D721Med (cell line): Measurements from ENCODE around the gene ADORA3.

Source experiments
- DNase-seq: peaks from one replicate; pipeline ENCODE4 v3.0.0; 2011; ENCODE audit warnings: low spot score; ENCODE audit not compliant: insufficient read length
- FAIRE-seq: peaks from 2 replicates; lab custom pipeline; 2011; peaks lifted over from hg19 to GRCh38; lab: Jason Lieb, UNC
- TF ChIP-seq, protein P1 (sequence below): IDR thresholded peaks from 2 replicates; pipeline ENCODE4 v1.5.1; 2012; ENCODE audit warnings: mild to moderate bottlenecking, control low read depth; ENCODE audit not compliant: insufficient read depth; ENCODE audit errors: missing control alignments

Gene ADORA3

DNA sequence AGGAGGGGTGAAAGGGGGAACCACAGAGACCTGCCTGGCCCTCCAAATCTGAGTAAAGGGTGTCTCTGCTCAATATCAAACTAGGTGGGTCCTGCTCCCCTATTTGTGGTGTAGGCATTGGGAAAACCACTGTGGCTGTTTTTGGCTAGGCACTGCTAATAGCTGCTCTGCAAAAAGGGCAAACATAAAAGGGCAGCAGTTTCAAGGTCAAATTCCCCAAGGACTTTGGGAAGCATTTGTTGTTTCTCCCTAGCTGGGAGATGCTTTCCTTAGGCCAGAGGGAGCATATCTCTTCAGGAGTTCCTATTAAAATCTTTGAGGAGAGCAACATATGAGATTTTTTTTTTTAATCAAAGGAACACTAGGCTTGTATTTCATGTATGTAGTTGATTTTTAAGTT, 27.2 kb downstream of the ADORA3 start:
- no peak for FAIRE-seq
- DNase-seq: no peak
- TF ChIP-seq, protein P1, sequence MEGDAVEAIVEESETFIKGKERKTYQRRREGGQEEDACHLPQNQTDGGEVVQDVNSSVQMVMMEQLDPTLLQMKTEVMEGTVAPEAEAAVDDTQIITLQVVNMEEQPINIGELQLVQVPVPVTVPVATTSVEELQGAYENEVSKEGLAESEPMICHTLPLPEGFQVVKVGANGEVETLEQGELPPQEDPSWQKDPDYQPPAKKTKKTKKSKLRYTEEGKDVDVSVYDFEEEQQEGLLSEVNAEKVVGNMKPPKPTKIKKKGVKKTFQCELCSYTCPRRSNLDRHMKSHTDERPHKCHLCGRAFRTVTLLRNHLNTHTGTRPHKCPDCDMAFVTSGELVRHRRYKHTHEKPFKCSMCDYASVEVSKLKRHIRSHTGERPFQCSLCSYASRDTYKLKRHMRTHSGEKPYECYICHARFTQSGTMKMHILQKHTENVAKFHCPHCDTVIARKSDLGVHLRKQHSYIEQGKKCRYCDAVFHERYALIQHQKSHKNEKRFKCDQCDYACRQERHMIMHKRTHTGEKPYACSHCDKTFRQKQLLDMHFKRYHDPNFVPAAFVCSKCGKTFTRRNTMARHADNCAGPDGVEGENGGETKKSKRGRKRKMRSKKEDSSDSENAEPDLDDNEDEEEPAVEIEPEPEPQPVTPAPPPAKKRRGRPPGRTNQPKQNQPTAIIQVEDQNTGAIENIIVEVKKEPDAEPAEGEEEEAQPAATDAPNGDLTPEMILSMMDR: no peak

DNA sequence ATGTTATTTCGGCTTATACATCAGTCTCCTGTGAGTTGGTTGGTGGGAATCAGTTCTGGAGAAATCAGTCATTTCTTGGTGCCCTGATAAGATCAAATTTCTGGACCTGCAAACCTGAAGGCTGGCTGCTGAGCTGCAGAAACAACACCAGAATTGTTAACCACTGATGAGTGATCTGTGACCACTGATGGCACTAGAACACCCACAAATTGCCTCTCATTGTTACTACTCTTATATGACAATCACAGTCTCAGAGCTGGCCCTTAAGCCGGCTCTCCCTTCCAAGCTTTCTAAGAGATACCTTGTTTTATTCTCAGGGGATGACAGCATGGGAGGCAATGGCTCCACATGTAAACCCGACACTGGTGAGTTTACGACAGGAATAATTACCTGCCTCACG, 27.7 kb downstream of the ADORA3 start:
- DNase-seq: no peak
- TF ChIP-seq, protein P1: no peak
- no peak for FAIRE-seq

DNA sequence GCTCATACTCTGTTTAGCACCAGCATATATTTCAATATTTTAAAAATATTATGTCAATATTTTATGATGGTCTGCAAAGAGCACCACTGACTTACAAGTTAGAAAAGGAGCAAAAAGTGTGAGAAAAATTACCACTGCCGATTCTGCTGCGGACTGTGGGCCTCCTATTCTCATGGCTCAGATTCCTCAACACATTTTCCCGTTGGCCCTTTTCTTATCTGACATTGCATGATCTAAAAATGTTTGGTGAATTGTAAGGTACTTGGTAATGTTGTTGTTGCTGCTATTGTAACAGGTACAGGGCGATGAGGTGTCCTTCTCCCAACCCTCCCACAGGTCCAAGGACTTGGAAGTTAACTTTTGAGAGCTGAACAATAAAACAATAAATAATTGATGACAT, 28.9 kb downstream of the ADORA3 start:
- DNase-seq: no peak
- TF ChIP-seq, protein P1: no peak
- FAIRE-seq: no peak

DNA sequence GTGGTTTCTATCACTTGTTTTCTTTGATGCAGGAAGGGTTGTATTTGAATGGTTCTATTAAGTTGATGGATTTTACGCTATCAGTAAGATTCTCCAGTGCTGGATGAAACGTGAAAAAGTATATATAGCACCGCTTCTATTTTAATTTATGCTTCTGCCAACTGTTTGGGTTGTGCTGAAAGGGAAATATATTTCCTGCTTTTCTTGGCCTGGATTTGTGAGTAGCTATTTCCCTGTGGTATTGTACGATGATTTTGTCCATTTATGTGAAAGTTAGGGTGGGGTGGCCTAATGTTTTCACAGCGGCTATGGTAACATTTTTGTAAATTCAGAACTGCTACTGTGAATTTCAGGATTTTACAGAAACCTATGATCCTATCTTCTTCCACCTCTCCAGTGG, 29.3 kb downstream of the ADORA3 start:
- FAIRE-seq (no peak), DNase-seq (no peak)
- TF ChIP-seq, protein P1: no peak

DNA sequence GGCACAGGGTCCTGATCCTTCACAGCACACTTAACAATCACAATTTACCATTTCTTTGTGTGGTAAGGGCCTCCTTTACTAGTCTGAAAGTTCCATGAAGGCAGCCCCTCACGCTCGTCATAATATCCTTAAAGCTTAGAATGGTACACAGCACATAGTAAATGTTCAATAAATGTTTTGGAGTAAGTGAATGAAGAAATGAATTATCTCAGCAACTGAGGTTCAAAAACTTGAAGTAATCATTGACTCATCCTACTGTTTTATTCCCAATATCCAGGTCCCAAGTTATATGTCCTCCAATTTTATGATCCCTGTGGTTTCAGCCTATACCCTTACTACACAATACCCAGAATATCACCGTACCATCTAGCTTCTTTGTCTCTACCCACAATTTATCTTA, 31.9 kb downstream of the ADORA3 start:
- TF ChIP-seq, protein P1: no peak
- FAIRE-seq: no peak
- no peak for DNase-seq

DNA sequence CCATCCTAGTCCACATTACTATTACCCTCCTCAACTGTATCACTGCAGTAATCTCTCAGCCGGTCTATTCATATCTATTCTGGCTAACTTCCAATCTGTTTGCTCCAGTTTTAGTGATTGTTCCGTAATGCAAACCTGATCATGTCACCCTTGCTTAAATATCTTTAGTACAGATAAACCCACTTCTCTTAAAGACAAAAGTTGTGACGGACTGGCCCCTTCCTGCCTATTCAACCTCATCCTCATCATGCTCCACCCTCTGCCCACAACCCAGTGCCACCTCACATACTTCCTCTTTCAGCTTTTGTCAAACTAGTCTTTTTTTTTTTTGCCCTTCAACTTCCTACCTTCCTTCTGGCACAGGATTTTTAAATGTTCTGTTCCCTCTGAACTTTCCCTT, 32.4 kb downstream of the ADORA3 start:
- FAIRE-seq (no peak), DNase-seq (no peak)
- TF ChIP-seq, protein P1: no peak

DNA sequence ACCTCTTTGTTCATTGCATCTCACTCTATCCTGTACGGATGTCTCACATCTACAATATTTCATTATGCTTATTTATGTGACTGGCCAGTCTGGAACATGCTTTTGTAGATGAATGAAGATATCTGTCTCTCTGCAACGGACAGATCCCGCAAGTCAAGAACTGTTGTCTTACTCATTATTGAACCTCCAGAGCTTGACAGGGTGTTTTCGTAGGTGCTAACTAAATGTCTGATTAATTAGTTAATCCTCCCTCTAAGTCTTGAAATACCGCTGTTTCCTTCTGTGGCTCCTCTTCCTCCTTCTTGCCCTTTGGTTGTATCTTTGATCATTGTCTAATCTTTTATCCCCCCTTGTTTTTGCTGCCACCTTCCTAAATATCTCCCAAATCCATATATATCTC, 32.8 kb downstream of the ADORA3 start:
- FAIRE-seq (no peak), DNase-seq (no peak)
- TF ChIP-seq, protein P1: no peak
